Stimulated activated CD8-positive, alpha-beta memory T cell treated with anti-CD3 and anti-CD28 coated beads, Interleukin-4, amount 100 ng/mL, for 1 hour (primary cell): ENCODE results near the gene CFAP157.
A peak's percentile ranks its signal among the peaks of the same experiment; 100 is the strongest.

Experiments used
- DNase-seq, 2 donors: peaks; one replicate each; pipeline ENCODE4 v3.0.0-alpha.2; 2020; ENCODE audit warnings: low read depth in 2 of 2, low spot score in 1 of 2

The CFAP157 gene

DNA sequence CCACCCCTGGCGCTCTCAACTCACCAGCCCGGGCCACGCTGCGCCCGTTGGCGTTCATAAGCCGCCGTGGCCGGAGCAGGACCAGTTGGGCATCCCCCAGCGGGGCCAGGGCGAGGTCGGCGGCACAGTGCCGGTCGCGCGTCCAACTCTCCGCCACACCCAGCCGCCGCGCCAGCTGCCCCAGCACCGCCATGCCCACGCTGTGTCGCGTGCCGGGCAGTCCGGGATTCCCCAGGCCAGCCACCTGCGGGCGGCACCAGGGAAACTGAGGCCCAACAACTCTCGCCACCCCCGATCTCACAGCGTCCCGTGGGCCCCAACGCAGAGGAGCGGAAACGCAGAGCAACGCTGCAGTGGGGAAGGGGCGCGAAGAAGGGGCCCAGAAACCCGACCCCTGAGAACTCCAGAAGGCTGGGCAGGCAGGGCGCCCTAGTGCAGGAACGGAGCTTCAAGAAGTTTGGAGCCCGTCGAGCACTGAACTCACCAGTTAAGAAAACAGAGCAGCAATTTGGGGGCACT lies 8.2 kb downstream of the CFAP157 start:
- DNase-seq, result no peak

DNA sequence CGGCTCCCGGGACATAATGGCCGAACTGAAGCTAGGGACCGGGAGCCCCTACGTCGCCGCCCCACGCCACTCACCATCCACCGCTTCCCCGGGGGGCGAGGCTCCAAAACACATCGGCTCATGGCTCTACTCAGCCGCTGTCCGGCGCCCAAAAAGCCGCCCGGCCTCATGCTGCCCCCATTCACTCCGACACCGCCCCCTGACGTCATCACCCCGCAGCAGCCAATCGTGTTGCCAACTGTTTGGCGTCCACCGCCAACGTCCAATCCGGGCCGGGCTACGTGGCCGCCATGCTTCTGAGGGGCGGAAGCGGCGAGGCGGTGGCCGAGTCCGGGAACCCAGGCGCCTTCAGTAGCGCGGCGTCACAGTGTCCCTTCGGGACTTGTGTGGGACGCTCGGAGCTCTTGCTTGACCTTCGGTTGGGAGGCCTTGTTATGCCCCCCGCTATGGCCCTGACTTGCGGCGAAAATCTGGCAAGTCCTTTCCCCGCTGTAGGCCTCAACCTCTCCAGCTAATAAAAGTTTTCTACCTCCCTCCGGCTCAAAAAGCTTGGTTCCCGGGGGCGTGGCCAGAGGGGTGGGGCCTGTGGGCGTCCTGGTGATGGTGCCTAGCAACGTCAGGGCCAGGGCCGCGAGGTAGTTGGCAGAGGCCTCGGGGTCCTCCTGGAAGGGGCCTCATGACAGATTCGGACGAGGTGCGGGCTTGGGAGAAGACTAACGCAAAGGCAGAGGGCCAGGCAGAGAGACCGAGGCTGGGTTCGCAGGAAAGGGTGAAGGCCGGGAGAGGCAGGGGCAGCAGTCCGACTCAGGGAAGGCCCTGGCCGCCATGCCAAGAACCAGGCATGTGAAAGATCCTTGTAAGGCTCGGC lies 8.9 kb downstream of the CFAP157 start, which contains the start of the genes PTRH1 and TTC16:
TSS of gene PTRH1 (minus strand) at position 194 of the 868 bp plus-strand sequence. CDS start at position 170, 24 bp downstream.
TSS of gene TTC16 (plus strand) at position 610 of the 868 bp plus-strand sequence. CDS start at position 677, 67 bp downstream.
- peak; percentile 93 to 98 for DNase-seq

DNA sequence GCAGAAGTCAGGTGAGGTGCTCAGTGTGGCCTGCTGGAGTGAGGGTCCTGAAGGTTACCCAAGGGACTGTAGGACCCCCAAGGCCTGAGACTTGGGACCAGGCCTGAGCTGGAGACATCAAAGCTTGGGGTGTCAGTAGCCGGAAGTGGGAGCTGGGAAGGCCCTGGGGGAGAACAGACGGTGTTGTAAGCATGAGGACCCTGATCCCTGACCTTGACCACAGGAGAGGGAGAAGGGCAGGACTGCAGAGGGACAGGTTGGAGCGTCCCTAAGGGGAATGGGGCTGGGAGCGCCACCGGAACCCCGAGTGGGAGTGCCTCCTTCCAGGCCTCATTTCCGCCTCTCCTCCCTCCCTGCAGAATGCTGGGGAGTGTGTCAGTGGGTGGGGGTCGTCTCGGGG lies 9.6 kb downstream of the CFAP157 start:
- no peak for DNase-seq

DNA sequence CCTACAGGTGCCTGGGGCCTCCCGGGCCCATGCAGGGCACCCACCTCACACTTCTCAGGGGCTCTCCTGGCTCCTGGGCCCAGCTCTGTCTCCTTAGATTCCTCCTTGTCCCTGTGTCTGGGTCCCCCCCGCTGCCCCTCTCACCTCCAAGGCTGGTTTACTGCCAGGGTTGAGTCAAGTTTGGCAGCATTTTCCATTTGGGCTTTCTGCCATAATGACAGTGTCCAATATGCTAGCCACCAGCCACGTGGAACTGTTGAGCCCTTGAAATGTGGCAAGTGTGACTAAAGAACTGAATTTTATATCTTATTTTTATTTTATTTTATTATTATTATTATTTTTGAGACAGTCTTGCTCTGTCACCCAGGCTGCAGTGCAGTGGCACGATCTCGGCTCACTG lies 11.0 kb downstream of the CFAP157 start:
- DNase-seq, result no peak

DNA sequence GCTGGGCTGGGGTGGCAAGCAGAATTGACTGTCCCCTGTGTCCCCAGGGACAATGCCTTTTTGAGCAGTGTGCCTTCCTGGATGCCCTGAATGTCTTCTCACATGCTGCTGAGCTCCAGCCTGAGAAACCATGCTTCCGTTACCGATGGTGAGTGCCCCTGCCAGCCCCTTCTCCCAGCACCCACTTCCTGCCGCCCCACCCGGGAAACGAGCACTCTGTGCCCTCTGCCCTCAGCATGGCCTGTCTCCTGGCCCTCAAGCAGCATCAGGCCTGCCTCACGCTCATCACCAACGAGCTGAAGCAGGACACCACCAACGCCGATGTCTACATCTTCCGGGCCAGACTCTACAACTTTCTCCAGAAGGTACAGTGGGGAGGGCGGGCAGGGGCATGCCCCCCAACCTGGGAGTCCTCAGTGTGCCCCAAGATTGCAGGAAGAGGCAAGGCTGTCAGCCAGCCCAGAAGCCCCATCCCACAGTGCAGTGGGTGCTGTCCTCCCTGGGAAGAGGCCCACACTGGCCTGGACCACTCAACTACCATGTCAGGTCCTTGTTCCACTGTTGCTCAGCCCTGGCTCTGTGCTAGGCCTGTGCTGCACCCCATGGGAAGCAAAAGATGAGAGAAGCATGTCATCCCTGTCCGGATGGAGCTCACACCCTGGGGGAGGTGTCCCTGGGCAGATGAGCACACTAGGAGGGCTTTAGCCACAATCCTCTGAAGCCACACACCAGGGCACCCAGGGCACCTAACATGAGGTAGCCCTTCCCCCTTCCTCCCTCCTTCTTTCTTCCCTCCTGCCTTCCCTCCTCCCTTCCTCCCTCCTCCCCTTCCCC lies 13.5 kb downstream of the CFAP157 start:
- no peak for DNase-seq

DNA sequence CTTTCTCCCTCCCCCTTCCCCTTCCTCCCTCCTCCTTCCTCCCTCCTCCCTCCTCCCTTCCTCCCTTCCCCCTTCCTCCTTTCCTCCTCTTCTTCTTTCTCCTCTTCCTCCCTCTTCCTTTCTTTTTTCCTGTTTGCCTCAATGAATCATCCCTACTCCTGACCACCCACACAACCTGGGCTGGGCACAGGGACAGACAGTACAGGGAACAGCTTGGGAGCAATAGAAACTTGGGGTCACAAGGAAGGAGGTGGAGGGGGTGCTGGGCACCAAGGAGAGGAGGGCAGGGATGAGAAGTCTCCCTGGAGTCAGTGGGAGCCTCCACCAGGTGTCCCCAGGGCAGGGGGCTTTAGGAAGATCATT lies 14.1 kb downstream of the CFAP157 start:
- no peak for DNase-seq

DNA sequence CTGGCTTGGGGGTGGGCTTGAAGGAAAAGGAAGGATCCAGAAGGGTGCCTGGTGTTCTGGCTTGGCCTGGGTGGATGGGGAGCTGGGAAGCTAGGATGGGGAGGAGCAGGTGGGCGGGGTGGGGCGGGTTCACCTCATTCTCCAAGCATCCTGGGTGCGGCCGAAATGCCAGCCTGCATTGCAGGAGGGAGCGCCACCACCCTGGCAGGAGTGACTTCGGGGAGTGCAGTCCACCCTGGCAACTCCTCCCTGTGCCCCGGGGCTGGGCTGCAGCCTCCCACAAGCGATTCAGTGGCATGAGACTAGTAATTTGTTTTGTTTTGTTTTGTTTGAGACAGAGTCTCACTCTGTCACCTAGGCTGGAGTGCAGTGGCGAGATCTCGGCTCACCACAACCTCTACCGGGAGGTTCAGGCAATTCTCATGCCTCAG lies 14.6 kb downstream of the CFAP157 start:
- no peak for DNase-seq

DNA sequence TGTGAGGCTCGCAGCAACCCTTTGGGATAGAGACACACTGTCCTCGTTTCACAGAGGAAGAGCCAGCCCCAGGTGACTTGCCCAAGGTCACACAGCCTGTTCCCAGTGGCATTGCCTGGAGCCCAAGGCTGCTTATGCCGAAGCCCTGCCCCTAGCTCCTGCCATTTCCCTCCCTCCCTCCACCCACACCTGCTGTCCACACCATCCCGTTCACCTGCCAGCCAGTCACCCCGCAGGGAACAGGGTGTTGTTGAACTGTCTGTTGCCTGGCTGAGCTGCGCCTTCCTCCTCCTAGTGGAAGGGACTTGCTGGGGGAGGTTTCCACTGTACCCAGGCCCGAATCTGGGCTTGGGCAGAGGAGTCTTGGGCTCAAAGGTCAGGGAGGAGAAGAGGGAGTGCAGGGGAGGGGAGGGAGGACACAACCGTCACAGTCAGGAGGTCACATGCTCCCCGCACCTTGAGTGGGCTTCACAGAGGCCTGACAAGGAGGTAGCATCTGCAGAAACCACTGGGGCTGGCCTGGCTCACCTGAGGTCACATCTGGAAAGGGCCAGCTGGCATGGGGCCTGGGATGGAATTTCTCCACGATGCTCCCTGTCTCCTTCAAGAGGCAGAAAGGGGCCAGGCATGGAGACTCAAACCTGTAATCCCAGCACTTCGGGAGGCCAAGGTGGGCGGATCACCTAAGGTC lies 15.4 kb downstream of the CFAP157 start:
- DNase-seq, result no peak

DNA sequence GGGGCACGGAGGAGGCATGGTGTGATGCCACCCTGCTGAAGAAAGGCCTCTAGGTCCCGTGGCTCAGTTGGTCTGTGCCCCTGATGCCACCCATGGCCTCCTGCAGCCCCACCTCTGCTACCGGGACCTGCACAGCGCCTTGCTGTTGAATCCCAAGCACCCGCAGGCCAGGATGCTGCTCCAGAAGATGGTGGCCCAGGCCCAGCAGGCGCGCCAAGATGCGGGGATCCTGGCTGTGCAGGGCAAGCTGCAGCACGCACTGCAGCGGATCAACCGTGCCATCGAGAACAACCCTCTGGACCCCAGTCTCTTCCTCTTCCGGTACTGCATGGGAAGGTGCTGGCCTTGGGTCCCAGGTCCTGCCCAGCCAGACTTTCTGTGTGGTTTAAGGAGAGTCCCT lies 16.2 kb downstream of the CFAP157 start:
- DNase-seq, result no peak

DNA sequence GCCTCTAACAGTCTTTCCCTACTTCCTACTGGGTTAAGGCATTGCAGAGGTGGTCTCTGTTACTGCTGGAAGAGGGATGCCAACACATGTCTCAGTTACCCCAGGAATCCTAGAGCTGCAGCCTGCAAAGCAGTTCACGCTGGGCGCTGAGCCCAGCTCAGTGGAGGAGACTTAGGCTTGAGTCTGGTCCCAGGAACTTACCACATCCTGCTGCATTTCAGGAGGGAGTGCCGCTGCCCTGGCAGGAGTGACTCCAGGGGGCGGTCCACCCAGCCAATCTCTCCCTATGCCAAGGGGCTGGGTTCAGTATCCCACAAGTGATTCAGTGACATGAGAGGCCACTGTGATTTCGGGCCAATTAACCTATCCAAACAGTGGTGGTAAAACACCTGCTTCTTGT lies 16.7 kb downstream of the CFAP157 start:
- DNase-seq, result no peak

DNA sequence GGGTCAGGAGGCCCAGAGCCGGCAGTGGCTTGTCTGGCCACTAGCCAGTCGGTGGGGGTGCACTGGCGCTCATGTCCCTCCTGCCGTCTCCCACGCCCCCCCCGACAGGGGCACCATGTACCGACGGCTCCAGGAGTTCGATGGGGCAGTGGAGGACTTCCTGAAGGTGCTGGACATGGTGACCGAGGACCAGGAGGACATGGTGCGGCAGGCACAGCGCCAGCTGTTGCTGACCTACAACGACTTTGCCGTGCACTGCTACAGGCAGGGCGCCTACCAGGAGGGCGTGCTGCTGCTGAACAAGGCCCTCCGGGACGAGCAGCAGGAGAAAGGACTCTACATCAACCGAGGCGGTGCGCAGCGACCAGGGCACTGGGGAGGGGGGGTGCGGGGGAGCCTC lies 17.2 kb downstream of the CFAP157 start:
- no peak for DNase-seq

DNA sequence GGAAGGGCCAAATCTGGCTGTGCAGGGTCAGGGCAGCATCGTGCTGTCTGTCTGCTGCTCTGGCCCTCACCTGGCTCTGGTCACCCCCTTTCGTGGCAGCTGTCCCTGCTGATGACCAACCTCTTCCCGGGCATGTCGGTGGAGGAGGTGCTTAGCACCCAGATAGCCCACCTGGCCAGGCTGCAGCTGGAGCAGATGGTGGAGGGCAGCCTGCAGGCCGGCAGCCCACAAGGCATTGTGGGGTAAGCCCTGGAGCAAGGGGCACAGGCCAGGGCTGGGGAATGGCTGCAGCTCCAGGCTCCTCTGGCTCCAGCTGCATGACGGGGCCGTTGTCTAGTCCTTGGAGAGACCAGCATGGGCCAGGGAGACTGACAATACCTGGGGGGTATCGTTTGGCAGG lies 20.1 kb downstream of the CFAP157 start:
- DNase-seq, result no peak

DNA sequence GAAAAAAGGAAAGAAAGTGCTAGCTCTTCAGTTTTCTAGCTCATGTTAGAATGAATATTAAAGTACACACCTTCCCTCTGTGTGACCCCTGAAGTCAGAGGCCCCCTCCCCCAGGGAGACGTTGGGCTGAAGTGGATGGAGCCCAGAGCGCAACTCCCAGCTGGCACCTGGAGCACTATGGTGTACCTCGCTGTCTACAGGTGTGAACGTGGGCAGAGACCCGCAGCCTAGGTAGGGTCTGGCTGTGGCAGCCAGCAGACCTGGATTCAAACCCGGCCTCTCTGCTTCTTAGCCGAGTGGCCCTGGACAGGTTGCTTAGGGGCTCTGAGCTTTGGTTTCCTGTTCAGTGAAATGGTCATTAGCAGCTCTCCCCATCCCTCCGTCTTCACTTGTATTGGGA lies 22.0 kb downstream of the CFAP157 start:
- DNase-seq, result no peak

DNA sequence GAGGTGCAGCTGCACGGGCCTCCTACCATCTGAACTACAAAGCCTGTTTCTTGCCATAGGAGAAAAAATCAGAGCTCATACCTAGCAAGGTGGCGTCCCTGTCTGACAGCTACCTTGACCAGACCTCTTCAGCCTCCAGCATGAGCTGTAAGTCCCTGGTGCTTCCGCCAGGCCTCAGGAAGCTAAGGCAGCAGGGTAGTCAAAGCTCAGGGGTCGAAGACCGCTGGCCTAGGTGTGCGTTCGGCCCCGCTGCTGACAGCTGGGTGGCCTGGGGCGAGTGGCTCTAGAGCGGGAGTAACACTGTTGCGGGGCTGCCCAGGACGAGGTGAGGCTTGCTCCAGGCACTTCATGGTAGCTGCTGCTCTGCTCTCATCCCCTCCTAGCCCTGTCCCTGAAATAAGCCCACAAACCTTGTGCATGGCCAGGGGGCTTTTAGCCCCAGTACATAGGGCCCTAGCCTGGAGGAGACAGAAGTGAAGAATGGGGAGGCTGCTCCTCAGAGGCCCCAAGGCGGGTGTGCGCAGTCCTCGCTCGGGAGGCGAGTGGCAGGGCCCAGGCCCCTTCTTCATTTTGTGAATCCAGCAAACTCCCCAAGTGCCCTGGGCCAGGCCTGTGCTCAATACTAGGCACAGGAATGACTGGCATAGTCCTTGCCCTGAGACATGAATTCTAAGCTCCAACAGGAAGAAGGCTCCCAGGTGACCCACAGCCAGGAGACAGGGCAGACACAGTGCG lies 22.9 kb downstream of the CFAP157 start:
- DNase-seq, result no peak

DNA sequence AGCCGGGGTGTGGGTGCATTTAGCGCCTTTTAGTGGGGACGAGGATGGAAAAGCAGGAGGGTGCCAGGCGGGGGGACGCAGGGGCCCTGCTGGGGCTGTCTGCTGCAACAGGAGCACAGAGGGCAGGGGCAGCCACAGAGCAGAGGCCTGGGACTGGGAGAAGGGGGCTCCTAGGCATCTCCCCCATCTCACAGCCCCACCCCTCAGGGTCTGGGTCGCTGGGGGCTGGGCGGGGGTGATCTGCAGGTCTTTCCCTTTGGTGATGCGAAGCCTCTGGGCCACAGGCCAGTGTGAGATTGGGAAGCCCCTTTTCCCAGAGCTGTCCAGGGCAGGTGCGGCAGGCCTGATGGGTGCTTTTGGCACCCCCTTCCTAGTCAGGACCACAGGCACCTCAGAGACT lies 23.5 kb downstream of the CFAP157 start:
- no peak for DNase-seq

DNA sequence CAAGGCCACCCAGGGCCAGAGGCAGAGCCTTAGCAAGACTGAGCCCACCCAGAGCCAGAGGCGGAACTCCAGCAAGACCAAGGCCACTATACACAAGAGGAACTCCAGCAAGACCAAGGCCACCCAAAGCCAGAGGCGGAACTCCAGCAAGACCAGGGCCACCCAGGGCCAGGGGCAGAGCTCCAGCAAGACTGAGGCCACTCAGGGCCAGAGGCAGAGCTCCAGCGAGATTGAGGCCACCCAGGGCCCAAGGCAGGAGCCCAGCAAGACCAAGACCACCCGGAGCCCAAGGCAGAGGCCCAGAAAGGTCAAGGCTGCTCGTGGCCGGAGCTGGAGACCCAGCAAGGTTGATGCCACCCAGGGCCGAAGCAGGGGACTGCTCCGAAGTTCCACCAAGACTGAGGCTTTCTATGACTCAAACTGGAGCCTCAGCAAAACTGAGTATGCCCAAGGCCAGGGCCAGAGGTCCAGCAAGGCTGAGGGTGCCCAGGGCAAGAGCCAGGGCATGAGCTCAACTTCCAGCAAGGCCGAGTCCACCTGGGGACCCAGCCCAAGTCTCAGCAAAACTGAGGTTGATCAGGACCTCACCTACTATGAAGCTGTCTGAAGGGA lies 24.1 kb downstream of the CFAP157 start:
- DNase-seq, result no peak

DNA sequence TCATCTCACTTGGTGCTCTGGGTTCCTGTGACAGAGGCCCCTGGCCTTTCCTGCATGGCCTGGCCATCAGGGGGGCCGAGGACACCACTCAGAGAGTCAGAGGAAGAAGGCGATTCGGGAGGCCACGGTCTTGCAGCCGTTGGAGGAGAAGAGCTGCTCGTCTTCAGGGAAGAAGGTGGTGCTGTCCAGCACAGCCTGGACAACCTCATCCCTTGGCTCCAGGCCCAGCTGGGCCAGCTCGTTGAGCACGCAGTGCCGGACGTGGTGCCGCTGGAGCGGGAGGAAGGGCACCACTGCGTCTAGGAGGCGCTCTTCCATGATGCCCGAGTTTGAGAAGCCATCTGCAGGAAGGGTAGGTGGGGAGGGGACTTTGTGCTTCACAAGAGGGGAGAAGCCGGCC lies 25.1 kb downstream of the CFAP157 start:
- no peak for DNase-seq

DNA sequence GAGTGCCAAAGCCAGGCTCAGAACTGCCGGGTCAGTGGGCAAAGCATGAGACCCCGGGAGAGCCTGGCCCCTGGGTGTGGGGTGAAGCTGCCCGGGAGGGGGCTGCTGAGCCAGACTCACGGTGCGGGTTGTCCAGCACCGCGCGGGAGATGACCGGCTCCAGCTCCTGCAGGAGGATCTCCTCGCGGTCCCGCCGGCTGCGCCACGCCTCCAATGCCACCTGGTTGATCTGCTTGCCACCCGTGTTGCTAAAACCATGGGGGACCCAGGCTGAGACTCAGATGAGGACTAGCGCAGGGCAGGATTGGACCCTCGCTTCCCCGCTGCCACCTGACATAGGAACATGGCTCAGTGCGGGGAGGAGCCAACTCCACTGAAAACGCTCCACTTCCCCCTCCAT lies 25.7 kb downstream of the CFAP157 start:
- DNase-seq, result no peak

DNA sequence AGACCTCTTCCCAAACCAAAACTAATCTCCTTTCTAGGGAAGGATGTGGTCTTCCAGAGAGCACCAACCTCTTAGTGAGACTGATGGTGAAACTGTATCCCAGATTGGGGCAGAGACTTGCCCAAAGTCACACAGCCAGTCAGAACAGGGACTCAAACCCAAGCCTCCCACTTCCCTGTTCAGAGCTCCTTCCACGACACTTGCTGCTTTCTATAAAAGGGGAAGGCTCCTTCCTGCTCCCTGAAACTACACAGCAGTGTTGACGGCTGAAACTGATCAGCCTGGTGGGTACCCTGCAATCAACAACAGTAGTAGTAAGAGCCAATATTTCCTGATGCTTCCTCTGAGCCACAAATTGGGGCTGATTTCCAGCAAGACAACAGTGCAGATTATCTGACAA lies 26.8 kb downstream of the CFAP157 start:
- DNase-seq, result no peak

DNA sequence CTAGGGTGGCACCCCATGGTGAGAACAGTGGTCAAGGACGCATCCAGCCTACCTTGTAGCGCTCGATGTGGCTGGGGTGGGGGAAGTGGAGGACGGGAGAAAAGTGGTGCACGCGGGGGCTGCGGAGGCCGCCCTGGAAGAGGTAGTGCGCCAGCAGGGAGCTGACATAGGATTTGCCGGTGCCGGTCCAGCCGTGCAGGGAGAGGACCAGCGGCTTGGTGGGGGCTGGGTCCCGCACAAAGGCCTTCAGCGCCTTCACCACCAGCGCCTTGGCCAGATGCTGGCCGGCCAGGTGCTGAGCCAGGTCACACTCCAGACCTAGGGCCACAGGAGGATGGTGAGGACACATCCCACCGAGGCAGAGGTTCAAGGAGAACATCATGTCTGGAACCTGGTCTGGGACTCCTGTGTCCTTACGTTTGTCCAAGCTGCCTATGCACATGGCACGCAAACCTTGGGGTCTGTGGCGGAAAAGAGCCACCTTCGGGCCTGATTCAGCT lies 27.5 kb downstream of the CFAP157 start:
- DNase-seq, result no peak
